ENCODE measurements around the gene CCT8.
"Not testable (repeated sequence)": the region's sequence is repeated elsewhere in the genome, so short reads cannot be mapped to it uniquely, and the experiment has no call there.

CCT8 gene

GRCh38 chr21:29017639-29018237 is 55.7 kb downstream of the CCT8 start:
- DNase-seq = no peak

DNA sequence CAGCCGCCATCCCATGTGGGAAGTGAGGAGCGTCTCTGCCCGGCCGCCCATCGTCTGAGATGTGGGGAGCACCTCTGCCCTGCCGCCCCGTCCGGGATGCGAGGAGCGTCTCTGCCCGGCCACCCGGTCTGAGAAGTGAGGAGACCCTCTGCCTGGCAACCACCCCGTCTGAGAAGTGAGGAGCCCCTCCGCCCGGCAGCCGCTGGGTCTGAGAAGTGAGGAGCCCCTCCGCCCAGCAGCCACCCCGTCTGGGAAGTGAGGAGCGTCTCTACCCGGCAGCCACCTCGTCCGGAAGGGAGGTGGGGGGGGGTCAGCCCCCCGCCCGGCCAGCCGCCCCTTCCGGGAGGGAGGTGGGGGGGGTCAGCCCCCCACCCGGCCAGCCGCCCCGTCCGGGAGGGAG is 62.2 kb downstream of the CCT8 start:
- not testable (repeated sequence) for DNase-seq

GRCh38 chr21:29008367-29008766 is 65.1 kb downstream of the CCT8 start:
- DNase-seq = no peak

DNA sequence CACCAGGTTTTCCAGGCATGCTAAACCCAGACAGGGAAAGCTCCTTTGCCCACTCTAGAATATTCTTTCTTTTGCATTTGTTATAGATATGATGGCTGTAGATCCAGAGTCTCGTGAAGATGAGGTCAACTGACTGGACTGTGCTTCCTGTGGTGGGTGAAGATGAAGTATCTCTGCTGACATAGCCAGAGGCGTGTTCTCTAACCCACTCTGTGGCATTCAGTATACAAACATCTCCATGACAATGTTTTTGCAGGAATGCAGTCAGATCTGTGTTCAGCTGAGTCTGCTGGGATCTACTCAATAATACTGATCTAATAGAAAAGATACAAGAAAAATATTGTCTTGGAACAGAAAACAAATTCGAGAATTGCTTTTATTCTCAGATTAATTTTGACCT is 65.6 kb downstream of the CCT8 start:
- no peak for DNase-seq

- DNase-seq = no peak
These were observed 66.3 kb downstream of the CCT8 start for GRCh38 chr21:29007135-29007534.

All from activated naive CD4-positive, alpha-beta T cell treated with Interleukin-2 at 50 U/mL for 16 hours (primary cell).